HG02840 (cell line): ENCODE results near the gene IPO9.

Experiments used
- ATAC-seq: cut with Tn5 transposase; IDR thresholded peaks from one replicate; pipeline ENCODE4 v1.9.1; 2021; ENCODE audit warnings: mild to moderate bottlenecking, moderate library complexity, moderate number of reproducible peaks; ENCODE audit not compliant: unreplicated experiment, low FRiP score

Gene IPO9

GRCh38 chr1:201930137-201930536 is 101.2 kb downstream of the IPO9 start:
- no peak for ATAC-seq

DNA sequence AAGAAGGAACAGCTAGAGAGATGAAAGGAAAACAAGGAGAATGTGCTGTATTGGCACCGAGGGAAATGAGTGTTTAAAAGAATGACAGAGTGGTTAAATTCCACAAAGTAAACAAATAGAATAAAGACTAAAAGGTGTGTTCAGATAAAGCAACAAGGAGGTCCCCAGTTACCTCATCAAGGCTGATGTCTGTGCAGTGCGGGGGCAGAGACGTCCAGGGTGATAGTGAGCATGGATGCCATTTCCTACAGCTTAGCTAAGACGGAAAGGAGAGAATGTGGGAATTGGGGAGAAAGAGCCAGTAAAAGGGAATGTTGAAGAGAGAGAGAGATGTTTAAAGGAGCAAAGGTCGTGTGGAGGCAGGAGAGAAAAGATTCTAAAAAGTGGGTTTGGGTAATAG is 101.8 kb downstream of the IPO9 start:
- ATAC-seq, result no peak
